K562 (cell line): Measurements from ENCODE around the gene SLC31A1. TPM values are rescaled to one million over a fixed set of nuclear protein-coding genes. Genes with fewer than 3 reads are reported as not detected.

Experiments used
- ATAC-seq: fragments of 200-7000 bp; cut with Tn5 transposase; 3 replicates; pipeline ENCODE4 v1.9.1; 2020; ENCODE audit warnings: moderate library complexity
- BruUV-seq: library from RNA; stranded (reverse); fragments of 400-500 nt; replicated peaks from 2 replicates; lab custom pipeline; 2021; lab: Mats Ljungman, UMichigan
- CTCF ChIA-PET: fragments of 300-600 bp; formaldehyde crosslinking; extraction: SDS; loops from one replicate; lab custom pipeline; 2021; ENCODE audit warnings: low intra/inter-chr PET ratio; lab: Yijun Ruan, JAX
- POLR2A ChIA-PET: fragments of 300-600, 350-650 bp; sonication (Branson Sonifier 250); formaldehyde crosslinking; extraction: SDS; loops from one replicate; lab custom pipeline; 2021; ENCODE audit warnings: antibody characterized with exemption, inconsistent platforms; lab: Yijun Ruan, JAX
- DNase-seq, 4 experiments: peaks; one replicate each; pipeline versions ENCODE4 v3.0.0 to v3.0.0-alpha.2; 2011 to 2018; ENCODE audit warnings: low spot score in 3 of 4, mixed read lengths in 3 of 4; ENCODE audit errors: extremely low read depth in 1 of 4
- FAIRE-seq: peaks from 2 replicates; lab custom pipeline; 2011; peaks lifted over from hg19 to GRCh38; lab: Jason Lieb, UNC
- H2AFZ ChIP-seq: 2 replicates; pipeline ENCODE4 v1.6.0; 2011; ENCODE audit warnings: low read depth, low read length, control low read depth, inconsistent platforms
- H3K27ac ChIP-seq: fragments of 200-600 bp; 3 replicates; pipeline ENCODE4 v1.8.0; 2011; ENCODE audit warnings: low read depth, mild to moderate bottlenecking, control low read depth, inconsistent platforms, low read length, moderate library complexity, mixed read lengths; ENCODE audit errors: extremely low read depth
- H3K27me3 ChIP-seq, 2 experiments: fragments of 300-600 bp in 1 of 2; 2 replicates in 1 of 2; 3 replicates in 1 of 2; pipeline versions ENCODE4 v1.6.0 to v1.8.0; 2011; ENCODE audit warnings: inconsistent platforms in 2 of 2, low read length in 2 of 2, mild to moderate bottlenecking in 1 of 2, mixed read lengths in 1 of 2, moderate library complexity in 1 of 2; ENCODE audit not compliant: control insufficient read depth in 2 of 2, insufficient read depth in 2 of 2
- H3K36me3 ChIP-seq: fragments of 300-600 bp; 3 replicates; pipeline ENCODE4 v1.8.0; 2011; ENCODE audit warnings: mild to moderate bottlenecking, low read length, inconsistent platforms; ENCODE audit not compliant: control insufficient read depth, insufficient read depth
- H3K4me1 ChIP-seq, 2 experiments: fragments of 200-600 bp in 1 of 2; replicated peaks in 1 of 2; 2 replicates in 1 of 2; 3 replicates in 1 of 2; pipeline versions ENCODE4 v1.5.1 to v1.8.0; 2011; ENCODE audit warnings: inconsistent platforms in 2 of 2, low read length in 2 of 2, mild to moderate bottlenecking in 1 of 2, mixed read lengths in 1 of 2, moderate library complexity in 1 of 2; ENCODE audit not compliant: control insufficient read depth in 2 of 2, insufficient read depth in 2 of 2
- H3K4me2 ChIP-seq: 2 replicates; pipeline ENCODE4 v1.6.1; 2011; ENCODE audit warnings: low read length, control low read depth, inconsistent platforms, mixed read lengths; ENCODE audit not compliant: insufficient read depth
- H3K4me3 ChIP-seq: fragments of 200-600 bp; sonication (generic), shearing (Covaris generic); 2 replicates; pipeline ENCODE4 v1.5.1; 2016; ENCODE audit warnings: control low read depth, inconsistent platforms
- H3K79me2 ChIP-seq: fragments of 200-600 bp; 3 replicates; pipeline ENCODE4 v1.8.0; 2011; ENCODE audit warnings: low read length, inconsistent platforms; ENCODE audit not compliant: control insufficient read depth, insufficient read depth
- H3K9ac ChIP-seq, 2 experiments: 2 replicates each; pipeline versions ENCODE4 v1.6.0 to v1.6.1; 2011; ENCODE audit warnings: low read depth in 2 of 2, low read length in 2 of 2, control low read depth in 1 of 2, inconsistent platforms in 1 of 2, mild to moderate bottlenecking in 1 of 2, mixed read lengths in 1 of 2; ENCODE audit not compliant: insufficient read depth in 1 of 2
- H3K9me1 ChIP-seq: one replicate; pipeline ENCODE4 v1.6.0; 2011; ENCODE audit warnings: inconsistent platforms, mild to moderate bottlenecking, low read length, moderate library complexity; ENCODE audit not compliant: control insufficient read depth, insufficient read depth
- H3K9me3 ChIP-seq: replicated peaks from 2 replicates; pipeline ENCODE4 v1.5.1; 2011; ENCODE audit warnings: low read depth, low read length, inconsistent platforms; ENCODE audit not compliant: control insufficient read depth, insufficient read depth
- H4K20me1 ChIP-seq: replicated peaks from 2 replicates; pipeline ENCODE4 v1.6.1; 2011; ENCODE audit warnings: low read length, inconsistent platforms, mixed read lengths; ENCODE audit not compliant: control insufficient read depth, insufficient read depth
- ZNF24 ChIP-seq: fragments of 450-650 bp; IDR thresholded peaks from 2 replicates; pipeline ENCODE4 v1.6.1; 2016
- WGBS: fragments of 100-300 bp; shearing (Covaris generic); methylation state at CpG from one replicate; pipeline ENCODE4 v1.1.6; 2016; ENCODE audit warnings: low coverage, mixed read lengths; ENCODE audit not compliant: insufficient coverage; ENCODE audit errors: missing lambda C conversion rate; 5-methylcytosine and 5-hydroxymethylcytosine counted together
- in situ Hi-C: fragments of 300-500 bp; cut with MboI; formaldehyde crosslinking; loops from 4 replicates; pipeline ENCODE4 v1.15.0; 2018; ENCODE audit warnings: inconsistent platforms, mixed read lengths
- intact Hi-C: fragments of 100-400 bp; cut with micrococcal nuclease; formaldehyde crosslinking; loops from 2 replicates; pipeline ENCODE4 v1.14.2; 2022
- polyA plus RNA-seq, 8 experiments: library from polyadenylated mRNA; depleted of rRNA in 4 of 8; stranded (reverse) in 5 of 8; unstranded in 3 of 8; fragments of >200 nt; fragmentation: Nextera tagmentation in 2 of 8; fragmentation: Illumina TruSeq in 1 of 8; extraction: Ambion mirVana in 2 of 8; extraction: Trizol in 1 of 8; gene quantifications; 2 replicates each; pipeline versions ENCODE4 v1.2.1 to v1.2.3, GENCODE V29; 2011 to 2014; ENCODE audit warnings: inconsistent platforms in 1 of 8, missing spikeins in 1 of 8
- total RNA-seq, 7 experiments: library from RNA; depleted of rRNA in 6 of 7; stranded (reverse); fragments of >200 nt in 6 of 7; fragmentation: Illumina TruSeq in 2 of 7; extraction: Trizol in 2 of 7; gene quantifications; 2 replicates each; pipeline versions ENCODE4 v1.2.1 to v1.2.3, GENCODE V29; 2011 to 2021; ENCODE audit warnings: low replicate concordance in 1 of 7
- TF ChIP-seq, protein P1 (sequence below), 2 experiments: fragments of 450-650 bp; conservative IDR thresholded peaks; 2 replicates each; pipeline ENCODE4 v1.6.1; 2017; ENCODE audit warnings: mild to moderate bottlenecking in 2 of 2, moderate library complexity in 2 of 2

SLC31A1 gene
- total and polyA plus RNA-seq, 9 of the 15 experiments (the other 6 are each of a cell fraction or from before 2014, with no cell fraction given): 15.4 to 40.7 (median 25.9) TPM

DNA sequence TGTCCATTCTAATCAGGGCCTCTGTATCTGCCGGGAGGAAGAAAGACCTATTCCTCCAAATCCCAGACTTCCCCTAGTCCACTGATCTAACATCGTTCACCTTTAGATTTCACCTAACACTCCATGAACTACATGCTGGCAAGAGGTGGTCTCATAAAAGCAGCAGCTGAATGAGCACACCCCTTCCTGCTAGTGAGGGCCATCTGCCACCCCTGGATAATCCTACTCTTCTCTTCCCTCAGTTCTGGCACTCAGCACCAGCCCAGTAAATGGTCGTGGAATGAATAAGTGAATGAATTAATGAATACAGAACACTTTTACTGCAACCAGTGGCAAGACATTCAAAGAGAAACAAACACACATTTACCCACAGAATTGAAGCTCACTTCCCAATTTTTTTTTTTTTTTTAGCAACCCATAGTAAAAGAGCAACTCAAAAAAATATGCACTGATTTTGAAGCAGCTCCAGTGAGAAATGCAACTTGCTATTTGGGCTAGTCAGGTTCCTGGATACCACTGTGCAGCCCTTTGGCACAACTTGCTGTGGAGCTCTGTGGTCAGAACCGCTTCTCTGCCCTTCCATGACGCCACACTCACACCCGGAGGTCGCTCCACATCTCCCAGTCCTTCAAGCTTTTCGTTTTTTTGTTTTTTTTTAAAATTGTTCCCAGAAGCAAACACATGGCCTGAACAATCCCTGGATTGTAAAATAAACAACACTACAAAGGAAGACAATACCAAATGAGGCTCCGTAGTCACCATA, 75.6 kb downstream of the SLC31A1 start:
- in situ Hi-C loops (no loop called here), intact Hi-C loops (no loop called here)
- POLR2A ChIA-PET: interaction anchor here (0.6 to 1.8 kb wide), 7 partner anchors 9 to 1153 kb away, joined by 3 to 9 read pairs (median 3); partner anchors contain the start of genes CDC26, FKBP15, PRPF4 and SLC31A1
- Histone ChIP-seq H3K27me3 (peaks cover 11 to 25% of the 10 kb centered on the region in 2 experiments; a peak in 4 of 5 replicates), H3K9ac (no peak overlapping the region), H3K36me3 (peaks cover 17% of the 10 kb centered on the region), H3K4me3 (no peak overlapping the region), H3K4me1 (peaks cover 12 to 17% of the 10 kb centered on the region in 2 experiments; a peak in 4 of 5 replicates), H3K79me2 (no peaks in the 10 kb centered on the region), H2AFZ (no peak overlapping the region), H4K20me1 (0 out of 2 replicates have a peak, but pooled peaks cover 3% of the 10 kb centered on the region), H3K9me1 (no peaks in the 10 kb centered on the region), H3K27ac (no peak overlapping the region), H3K9me3 (no peaks in the 10 kb centered on the region), H3K4me2 (no peak overlapping the region)
- no TSS peak for BruUV-seq
- WGBS: 7% methylated on average over 9 of the region's 9 CpGs
- DNase-seq: no peak
- TF ChIP-seq, protein P1, sequence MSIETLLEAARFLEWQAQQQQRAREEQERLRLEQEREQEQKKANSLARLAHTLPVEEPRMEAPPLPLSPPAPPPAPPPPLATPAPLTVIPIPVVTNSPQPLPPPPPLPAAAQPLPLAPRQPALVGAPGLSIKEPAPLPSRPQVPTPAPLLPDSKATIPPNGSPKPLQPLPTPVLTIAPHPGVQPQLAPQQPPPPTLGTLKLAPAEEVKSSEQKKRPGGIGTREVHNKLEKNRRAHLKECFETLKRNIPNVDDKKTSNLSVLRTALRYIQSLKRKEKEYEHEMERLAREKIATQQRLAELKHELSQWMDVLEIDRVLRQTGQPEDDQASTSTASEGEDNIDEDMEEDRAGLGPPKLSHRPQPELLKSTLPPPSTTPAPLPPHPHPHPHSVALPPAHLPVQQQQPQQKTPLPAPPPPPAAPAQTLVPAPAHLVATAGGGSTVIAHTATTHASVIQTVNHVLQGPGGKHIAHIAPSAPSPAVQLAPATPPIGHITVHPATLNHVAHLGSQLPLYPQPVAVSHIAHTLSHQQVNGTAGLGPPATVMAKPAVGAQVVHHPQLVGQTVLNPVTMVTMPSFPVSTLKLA (conservative IDR thresholded peaks at IDR 0.05): no peak
- TF ChIP-seq ZNF24: peak; percentile 45; the same call in 1 of the 2 replicates
- CTCF ChIA-PET: no interaction called here
- FAIRE-seq: no peak
- ATAC-seq: no peak
